MV-4-11 (cell line): ENCODE data around the gene CFAP61.
A peak's percentile ranks its signal among the peaks of the same experiment; 100 is the strongest.

ENCODE experiments used
- DNase-seq: peaks from one replicate; lab custom pipeline; 2025; lab: John Stamatoyannopoulos, UW

Gene CFAP61

GRCh38 chr20:20052074-20052970, at the start of gene CFAP61, which contains the start of gene CRNKL1:
TSS of gene CFAP61 (plus strand) at chr20:20052532. CDS start at chr20:20056654, 4,122 bp downstream.
TSS of gene CRNKL1 (minus strand) at chr20:20052466. CDS start at chr20:20052342, 124 bp downstream.
- DNase-seq, result peak; percentile 96

- DNase-seq, result peak; percentile 97
Observed at GRCh38 chr20:20003031-20003954, 49.0 kb upstream of the CFAP61 start.

GRCh38 chr20:20003955-20004322, 48.4 kb upstream of the CFAP61 start:
- peak; percentile 34 for DNase-seq

- no peak for DNase-seq
Observed at GRCh38 chr20:20005342-20005741, 47.0 kb upstream of the CFAP61 start.

GRCh38 chr20:20009784-20010253, 42.5 kb upstream of the CFAP61 start:
- no peak for DNase-seq

GRCh38 chr20:20010639-20011500, 41.5 kb upstream of the CFAP61 start:
- DNase-seq, result no peak

- DNase-seq, result no peak
Observed at GRCh38 chr20:20012541-20012940, 39.8 kb upstream of the CFAP61 start.

- DNase-seq, result peak; percentile 29
Observed at GRCh38 chr20:20014659-20015058, 37.7 kb upstream of the CFAP61 start.

- DNase-seq, result peak; percentile 92
Observed at GRCh38 chr20:20017001-20017843, 35.1 kb upstream of the CFAP61 start, which contains the start of gene NAA20. TSS of gene NAA20 (plus strand) at chr20:20017362. CDS start at chr20:20017397, 35 bp downstream.

GRCh38 chr20:20017844-20018185, 34.5 kb upstream of the CFAP61 start:
- no peak for DNase-seq

- no peak for DNase-seq
Observed at GRCh38 chr20:20018366-20018765, 34.0 kb upstream of the CFAP61 start.

GRCh38 chr20:20019123-20019522, 33.2 kb upstream of the CFAP61 start:
- no peak for DNase-seq

- no peak for DNase-seq
Observed at GRCh38 chr20:20020908-20021307, 31.4 kb upstream of the CFAP61 start.

GRCh38 chr20:20021835-20022234, 30.5 kb upstream of the CFAP61 start:
- no peak for DNase-seq

- no peak for DNase-seq
Observed at GRCh38 chr20:20022498-20022897, 29.8 kb upstream of the CFAP61 start.

GRCh38 chr20:20023395-20023794, 28.9 kb upstream of the CFAP61 start:
- DNase-seq, result no peak

GRCh38 chr20:20024942-20025341, 27.4 kb upstream of the CFAP61 start:
- DNase-seq, result no peak

GRCh38 chr20:20027284-20027683, 25.0 kb upstream of the CFAP61 start:
- DNase-seq, result no peak

- no peak for DNase-seq
Observed at GRCh38 chr20:20031790-20032189, 20.5 kb upstream of the CFAP61 start.

- no peak for DNase-seq
Observed at GRCh38 chr20:20034486-20034885, 17.8 kb upstream of the CFAP61 start.

- no peak for DNase-seq
Observed at GRCh38 chr20:20036756-20037155, 15.6 kb upstream of the CFAP61 start.
